Endometrial microvascular endothelial cells (primary cell): ENCODE results near the gene HORMAD2. TPM values are rescaled to one million over a fixed set of nuclear protein-coding genes. Genes with fewer than 3 reads are reported as not detected.
"Not testable (repeated sequence)": the region's sequence is repeated elsewhere in the genome, so short reads cannot be mapped to it uniquely, and the experiment has no call there.

Source experiments
- in situ Hi-C: cut with HindIII; loops from 2 replicates; pipeline ENCODE4 v1.10.0; 2017; ENCODE audit warnings: low sequenced_read_pairs, low pct_unique_long_range_greater_than_20kb; ENCODE audit errors: inconsistent ontology term
- total RNA-seq: library from RNA; depleted of rRNA; stranded (reverse); fragments of >200 nt; gene quantifications from one replicate; pipeline ENCODE4 v1.2.3, GENCODE V29; 2015; ENCODE audit errors: inconsistent ontology term

HORMAD2 gene
- total RNA-seq, 1 donor from 2014 or later = not detected

DNA sequence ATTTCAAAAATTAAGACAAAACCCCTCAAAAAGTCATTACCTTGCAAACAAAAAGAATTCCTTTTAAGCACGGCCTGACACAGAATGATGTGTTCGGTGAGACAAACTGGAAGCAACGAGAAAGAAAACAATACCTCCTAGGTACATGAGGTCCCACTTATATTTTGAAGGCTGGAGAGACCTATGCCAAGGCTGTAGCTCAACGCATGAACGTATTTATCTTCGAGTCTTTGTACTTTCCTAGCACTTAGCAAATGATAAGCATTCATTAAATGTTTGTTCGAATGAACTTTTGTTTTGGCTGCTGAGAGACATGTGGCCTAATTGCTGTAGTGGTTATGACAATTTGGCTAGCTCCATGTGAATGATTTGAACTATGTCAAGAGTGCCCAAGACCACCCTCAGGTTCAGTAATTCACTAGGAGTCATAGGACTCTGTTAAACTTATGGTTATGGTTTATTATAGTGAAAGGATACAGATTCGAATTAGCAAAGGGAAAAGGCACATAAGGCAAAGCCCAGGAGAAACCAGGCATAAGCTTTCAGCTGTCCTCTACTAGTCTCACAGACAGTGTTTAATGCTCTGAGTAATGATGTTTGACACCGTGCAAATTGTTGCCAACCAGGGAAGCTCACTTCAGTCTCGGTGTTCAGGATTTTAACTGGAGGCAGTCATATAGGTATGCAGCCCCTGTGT is 26.0 kb upstream of the HORMAD2 start:
- in situ Hi-C loops = no loop called here

DNA sequence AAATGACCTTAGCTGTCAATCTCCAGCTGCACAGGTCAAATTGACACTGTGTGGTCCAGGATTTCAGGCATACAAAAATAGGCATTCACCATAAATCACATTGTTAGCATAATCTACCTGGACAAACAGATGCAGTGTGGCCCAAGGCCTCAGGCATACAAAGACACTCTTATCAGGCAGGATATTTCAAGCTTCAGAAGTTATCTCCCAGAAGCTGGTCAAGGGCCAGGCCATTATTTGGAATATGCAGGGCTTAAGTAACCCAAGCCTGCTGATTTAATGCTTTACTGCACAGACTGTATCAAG is 25.5 kb upstream of the HORMAD2 start:
- in situ Hi-C loops = no loop called here

DNA sequence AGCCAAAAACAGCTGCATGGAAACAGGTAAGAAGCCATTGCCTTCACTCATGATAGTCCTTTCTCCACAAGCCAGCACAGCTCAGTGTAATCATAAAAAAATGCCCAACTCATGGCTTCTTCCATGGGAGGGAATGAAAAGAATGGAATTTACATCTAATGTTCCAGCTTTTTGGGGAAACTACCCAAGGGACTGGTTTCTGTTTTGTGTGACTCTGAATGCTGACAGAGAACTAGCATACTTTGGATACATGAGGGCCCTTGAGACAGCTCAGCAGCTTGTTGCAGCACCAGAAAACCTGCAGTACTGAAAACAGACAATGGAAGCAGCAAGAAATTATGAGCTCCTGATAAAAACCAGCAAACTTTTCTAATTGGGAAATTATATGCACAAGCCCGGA is 24.2 kb upstream of the HORMAD2 start:
- in situ Hi-C loops = no loop called here

DNA sequence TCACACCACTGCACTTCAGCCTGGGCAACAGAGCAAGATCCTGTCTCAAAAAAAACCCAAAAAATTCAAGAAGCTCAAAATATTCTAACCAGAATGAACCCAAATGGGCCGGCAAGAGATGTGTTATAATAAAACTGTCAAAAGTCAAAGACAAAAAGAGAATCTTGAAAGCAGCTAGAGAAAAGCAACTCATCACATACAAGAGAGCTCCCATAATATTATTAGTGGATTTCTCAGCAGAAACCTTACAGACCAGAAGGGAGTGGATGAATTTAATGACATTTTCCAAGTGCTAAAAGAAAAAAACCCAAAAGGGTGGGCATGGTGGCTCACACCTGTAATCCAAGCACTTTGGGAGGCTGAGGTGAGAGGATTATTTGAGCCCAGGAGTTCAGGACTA is 22.9 kb upstream of the HORMAD2 start:
- in situ Hi-C loops = no loop called here

DNA sequence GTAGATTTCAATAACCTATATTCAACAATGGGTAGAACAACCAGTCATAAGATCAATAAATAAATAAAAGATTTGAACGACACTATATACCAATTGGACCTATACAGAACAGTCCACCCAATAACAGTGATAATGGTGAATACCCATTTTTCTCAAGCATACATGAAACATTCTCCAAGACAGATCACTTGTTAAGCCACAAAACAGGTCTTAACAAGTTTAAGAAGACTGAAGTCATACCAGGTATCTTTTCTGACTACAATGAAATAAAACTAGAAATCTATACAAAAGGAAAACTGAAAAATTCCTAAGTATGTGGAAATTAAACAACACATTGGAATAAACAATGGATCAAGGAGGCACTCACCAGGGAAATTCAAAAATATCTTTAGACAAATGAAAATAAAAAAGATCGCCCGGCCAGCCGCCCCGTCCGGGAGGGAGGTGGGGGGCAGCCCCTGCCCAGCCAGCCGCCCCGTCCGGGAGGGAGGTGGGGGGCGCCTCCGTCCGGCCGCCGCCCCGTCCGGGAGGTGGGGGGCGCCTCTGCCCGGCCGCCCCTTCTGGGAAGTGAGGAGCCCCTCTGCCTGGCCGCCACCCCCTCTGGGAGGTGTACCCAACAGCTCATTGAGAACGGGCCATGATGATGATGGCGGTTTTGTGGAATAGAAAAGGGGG is 20.8 kb upstream of the HORMAD2 start:
- in situ Hi-C loops = not testable (repeated sequence)

DNA sequence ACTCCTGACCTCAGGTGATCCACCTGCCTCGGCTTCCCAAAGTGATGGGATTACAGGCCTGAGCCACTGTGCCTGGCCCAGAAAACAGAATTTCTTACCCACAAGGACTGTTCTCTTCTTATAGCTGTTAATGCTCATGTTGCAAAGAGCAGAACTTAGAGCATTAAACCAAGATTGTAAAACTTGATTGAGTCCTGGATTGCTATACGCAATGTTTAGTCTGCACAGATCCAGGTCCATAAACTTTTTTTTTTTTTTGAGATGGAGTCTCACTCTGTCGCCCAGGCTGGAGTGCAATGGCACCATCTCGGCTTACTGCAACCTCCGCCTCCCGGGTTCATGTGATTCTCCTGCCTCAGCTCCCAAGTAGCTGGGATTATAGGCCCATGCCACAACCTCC is 19.2 kb upstream of the HORMAD2 start:
- in situ Hi-C loops = not testable (repeated sequence)

DNA sequence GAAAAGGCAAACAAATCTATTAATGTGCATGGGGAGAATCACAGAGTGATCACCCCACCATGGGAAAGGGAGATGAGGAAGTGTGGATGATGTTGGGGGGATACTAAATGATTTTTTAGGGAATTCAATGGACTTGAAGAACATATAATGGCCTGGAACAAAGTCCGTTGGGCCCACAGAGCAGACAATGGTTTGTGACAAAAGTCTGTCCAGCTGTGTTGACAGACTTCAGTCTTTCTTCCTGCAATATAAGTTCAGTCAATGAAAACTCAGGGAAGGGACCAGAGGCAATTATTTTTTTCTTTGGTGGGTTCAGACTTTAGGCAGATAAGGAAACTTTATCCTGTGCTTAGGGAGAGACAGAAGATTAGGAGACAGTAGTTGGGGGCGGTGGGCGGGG is 18.0 kb upstream of the HORMAD2 start:
- in situ Hi-C loops = no loop called here

DNA sequence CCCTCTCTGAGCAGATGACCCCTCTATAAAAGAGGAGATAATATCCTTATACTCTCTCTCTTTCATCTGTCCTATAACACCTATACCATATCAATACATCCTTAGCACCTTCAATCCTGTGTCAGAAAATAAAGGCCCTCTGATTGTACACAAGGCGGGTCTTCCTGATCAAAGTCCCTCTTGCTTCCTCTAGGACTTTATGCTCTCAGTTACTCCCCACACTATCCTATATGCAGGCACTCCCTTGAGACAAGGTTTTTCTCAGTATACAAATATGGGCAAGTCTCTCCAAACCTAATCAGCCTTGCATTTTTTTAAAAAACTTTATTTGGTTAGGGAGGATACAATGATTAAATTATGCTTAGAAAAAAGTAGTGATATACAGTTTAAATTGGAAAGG is 17.3 kb upstream of the HORMAD2 start:
- in situ Hi-C loops = no loop called here

DNA sequence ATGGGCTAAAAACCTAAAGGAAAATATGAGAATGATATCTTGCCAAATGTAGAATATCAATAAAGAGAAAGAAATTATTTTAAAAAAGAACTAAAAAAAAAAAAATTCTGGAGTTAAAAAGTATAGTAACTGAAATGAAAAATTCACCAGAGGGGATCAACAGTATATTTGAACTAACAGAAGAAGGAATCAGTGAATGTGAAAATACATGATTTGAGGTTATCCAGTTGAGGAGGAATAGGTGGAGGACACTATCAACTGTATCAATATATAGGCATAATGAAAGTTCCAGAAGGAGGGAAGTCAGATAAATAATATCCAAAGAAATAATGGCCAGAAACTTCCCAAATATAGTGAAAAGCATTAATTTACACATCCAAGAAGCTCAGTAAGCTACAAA is 16.1 kb upstream of the HORMAD2 start:
- in situ Hi-C loops = no loop called here

DNA sequence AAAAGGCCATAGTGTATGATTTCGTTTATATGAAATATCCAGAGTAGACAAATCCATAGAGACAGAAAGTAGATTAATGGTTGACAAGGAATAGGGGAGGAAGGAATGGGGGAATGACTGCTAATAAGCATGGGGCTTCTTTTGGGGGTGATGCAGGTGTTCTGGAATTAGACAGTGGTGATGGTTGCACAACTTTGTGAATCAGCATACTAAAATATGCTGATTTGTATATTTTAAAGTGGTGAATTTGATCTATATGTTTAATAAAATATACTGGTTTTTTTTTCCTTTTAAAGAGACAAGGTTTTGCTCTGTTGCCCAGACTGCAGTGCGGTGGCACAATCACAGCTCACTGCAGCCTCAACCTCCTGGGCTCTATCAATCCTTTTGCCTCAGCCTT is 6.5 kb upstream of the HORMAD2 start:
- in situ Hi-C loops = no loop called here

DNA sequence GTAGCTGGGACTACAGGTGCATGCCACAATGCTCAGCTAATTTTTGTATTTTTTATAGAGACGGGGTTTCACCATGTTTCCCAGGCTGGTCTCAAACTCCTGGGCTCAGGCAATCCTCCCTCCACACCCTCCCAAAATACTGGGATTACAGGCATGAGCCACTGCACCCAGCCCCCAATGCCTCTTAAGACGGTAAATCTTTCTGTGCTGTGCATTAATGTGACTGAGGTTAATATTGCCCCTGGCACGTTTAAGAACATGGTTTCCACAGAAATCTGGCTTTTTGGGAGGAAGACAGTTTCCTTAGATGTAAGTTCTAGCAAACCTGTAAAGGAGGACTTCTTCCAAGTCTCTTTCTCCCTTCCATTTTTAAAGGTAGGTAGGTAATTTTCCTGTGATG is 6.1 kb upstream of the HORMAD2 start:
- in situ Hi-C loops = no loop called here

DNA sequence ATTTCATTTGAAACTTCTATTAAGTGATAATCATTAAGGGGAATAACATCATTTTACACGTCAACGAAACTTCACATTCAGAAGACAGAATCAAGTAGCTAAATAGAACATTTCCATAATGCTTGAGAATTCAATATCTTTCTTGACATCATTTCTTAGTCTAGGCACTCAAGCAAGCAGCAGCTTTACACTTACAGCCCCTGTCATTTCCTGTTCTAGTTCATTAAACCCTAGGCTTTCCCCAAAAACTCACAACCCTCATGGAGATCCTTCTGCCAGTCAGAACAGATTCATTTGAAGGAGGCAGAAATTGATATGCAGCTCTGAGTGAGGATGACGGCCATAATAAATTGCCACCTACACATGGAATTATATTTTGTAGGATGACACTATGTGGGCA is 5.3 kb upstream of the HORMAD2 start:
- in situ Hi-C loops = no loop called here

DNA sequence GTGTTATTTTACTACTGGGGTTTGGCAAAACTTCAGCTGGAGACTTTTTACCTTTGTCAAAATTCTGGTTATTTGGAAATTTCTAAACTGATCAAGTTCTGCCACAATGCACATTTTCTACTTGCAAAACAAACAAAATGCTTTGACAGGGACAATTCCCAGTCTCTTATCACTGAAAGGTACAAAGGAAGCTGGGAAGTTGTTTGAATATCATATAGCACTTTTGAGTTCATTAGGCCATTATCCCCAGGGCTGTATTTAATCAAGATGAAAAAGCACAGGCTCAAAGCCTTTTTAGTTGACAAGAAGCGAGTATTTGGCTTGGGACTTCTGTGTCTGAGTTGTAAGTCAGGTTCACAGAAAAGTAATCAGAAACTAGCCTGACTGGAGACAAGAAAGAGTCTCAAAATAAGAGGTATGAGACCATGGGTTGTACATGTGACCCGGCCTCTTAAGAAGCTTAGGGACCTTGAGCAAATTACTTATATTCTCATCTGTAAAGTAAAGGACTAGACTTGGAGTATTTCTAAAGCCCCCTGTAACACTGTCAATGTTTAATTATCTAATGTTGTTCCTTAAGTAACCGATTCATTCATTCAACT is 2.9 kb upstream of the HORMAD2 start:
- in situ Hi-C loops = no loop called here

DNA sequence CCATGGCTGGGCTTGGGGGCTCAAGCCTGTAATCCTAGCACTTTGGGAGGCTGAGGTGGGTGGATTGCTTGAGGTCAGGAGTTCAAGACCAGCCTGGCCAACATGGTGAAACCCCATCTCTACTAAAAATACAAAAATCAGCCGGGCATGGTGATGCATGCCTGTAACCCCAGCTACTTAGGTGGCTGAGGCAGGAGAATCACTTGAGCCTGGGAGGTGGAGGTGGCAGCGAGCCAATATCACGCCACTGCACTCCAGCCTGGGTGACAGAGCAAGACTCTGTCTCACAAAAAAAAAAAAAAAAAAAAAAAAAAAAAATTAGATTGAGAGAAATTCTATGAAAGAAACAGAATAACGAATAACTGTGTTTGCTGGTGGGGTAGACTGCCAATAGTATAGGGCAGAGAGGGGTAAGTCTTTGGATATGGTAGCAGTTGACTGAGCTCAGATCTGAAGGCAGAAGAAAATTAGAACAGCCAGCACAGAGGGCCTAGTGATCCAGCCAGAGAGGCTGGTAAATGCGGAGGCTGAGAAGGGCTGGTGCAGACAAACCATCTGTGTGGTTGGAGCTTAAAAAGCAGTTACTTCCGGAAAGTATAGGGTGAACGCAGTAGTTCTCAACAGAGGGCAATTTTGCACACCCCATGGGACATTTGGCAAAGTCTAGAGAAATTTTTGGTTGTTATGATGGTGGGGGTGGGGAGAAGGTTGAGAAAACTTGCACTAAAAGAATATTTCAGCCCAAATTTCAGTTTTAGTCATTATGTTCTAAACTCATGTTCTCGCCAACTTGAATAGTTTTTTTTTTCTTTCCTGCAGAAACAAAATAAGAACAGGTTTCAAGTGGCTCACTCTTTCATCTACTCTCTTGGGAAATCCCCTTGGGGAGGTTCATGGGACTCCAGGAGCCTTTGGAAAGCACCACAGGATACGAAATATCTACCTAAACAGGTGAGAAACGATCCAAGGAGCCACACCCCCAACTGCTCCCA is 1.6 kb upstream of the HORMAD2 start:
- in situ Hi-C loops = no loop called here

DNA sequence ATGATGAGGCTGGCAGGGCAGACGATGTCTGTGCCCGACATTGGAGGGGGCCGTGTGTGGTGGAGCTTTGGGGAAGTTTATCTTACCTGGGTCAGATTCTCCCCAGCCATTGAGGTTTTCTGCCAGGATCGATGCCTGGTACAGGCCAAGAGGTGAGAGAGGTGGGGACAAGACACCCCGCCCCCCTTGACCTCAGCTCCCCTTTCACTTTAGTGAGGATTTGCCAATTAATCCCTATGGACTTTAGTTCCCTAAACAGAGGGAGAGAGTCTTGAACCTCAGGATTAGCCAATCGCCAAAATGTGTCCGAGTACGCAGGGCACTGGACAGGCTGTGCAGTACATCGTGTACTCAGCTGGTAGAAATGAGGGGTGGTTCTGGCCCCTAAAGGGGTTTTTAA is 541 bp downstream of the HORMAD2 start:
- in situ Hi-C loops = no loop called here

DNA sequence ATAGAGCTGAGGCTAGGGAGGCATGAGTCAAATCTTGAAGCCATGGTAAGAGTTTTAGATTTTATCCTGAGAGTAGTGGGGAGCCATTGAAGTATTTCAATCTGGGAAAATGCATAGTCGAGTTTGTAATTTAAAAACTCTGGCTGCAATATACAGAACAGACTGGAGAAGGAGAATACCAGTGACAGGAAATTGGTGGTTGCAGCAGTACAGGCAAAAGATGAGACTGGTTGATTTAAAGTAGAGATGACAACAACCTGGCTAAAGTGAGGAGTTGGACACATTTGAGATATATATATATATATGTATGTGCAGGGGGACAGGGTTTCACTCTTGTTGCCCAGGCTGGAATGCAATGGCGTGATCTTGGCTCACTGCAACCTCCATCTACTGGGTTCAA is 6.2 kb downstream of the HORMAD2 start:
- in situ Hi-C loops = no loop called here

DNA sequence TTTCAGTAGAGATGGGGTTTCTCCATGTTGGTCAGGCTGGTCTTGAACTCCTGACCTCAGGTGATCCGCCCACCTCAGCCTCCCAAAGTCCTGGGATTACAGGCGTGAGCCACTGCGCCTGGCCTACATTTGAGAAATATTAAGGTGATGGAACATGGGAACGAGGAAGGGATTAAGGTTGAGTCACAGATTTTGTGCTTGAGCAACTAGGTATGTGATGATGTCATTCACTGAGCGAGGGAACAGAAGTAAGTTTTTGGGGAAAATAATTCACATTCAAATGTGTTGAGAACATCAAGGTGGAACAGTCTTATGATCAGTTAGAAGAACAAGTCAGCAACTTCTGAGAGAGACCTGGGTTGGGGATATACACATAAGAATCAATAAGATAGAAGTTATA is 6.8 kb downstream of the HORMAD2 start:
- in situ Hi-C loops = not testable (repeated sequence)

DNA sequence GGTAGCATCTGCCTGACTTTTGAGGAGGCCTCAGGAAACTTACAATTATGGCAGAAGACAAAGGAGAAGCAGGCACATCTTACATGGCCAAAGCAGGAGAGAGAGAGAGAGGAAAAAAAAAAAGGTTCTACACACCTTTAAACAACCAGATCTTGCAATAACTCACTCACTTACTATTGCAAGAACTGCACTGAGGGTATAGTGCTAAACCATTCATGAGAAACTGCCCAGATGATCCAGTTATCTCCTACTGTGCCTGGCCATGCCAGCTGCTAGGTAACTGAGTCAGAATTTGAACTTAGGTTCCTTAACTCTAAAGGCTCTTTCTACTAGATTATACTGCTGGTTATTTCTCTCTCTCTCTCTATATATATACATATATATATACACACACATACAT is 7.3 kb downstream of the HORMAD2 start:
- in situ Hi-C loops = no loop called here

DNA sequence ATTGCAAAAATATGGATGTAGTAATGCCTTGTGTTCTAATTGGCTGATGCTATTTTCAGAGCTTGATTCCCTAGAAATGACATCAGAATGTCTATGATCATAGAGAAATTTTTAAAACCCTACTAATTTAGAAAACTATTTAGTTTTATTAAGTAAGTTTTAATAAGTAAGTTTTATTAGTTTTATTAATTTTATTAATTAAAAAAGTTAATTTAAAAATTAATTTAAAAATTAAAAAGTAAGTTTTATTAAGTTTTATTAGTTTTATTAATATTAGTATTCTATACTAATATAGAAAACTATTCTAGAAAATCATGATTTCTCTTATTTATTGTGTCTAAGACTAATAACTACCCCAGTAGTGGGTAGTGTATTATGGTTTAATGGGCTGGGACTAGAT is 8.2 kb downstream of the HORMAD2 start:
- in situ Hi-C loops = no loop called here

DNA sequence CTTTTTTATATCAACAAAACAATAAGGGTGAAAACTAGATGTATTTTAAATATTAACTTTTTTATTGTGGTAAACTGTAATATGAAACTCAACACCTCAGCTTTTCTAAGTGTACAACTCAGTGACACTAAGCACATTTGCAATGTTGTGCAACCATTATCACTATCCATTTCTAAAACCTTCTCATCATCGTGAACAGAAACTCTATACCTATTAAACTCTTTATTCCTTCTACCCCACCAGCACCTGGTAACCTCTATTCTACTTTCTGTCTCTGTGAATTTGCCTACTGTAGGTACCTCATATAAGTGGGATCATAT is 9.4 kb downstream of the HORMAD2 start:
- in situ Hi-C loops = no loop called here
